HG02571 (cell line): ENCODE measurements around the gene VWF.

Experiments
- ATAC-seq: cut with Tn5 transposase; IDR thresholded peaks from one replicate; pipeline ENCODE4 v1.9.1; 2021; ENCODE audit warnings: mild to moderate bottlenecking, moderate library complexity; ENCODE audit not compliant: unreplicated experiment

The VWF gene

GRCh38 chr12:5965950-5966383 is 158.5 kb downstream of the VWF start:
- no peak for ATAC-seq

- ATAC-seq, result no peak
Measured at GRCh38 chr12:5964913-5965900, 159.3 kb downstream of the VWF start.

GRCh38 chr12:5963515-5963914 is 161.0 kb downstream of the VWF start:
- ATAC-seq, result no peak

- ATAC-seq, result no peak
Measured at GRCh38 chr12:5960783-5961182, 163.7 kb downstream of the VWF start.

GRCh38 chr12:5956987-5957386 is 167.5 kb downstream of the VWF start:
- ATAC-seq, result no peak

GRCh38 chr12:5954661-5955060 is 169.8 kb downstream of the VWF start:
- ATAC-seq, result no peak

GRCh38 chr12:5953835-5954586 is 170.5 kb downstream of the VWF start:
- no peak for ATAC-seq

GRCh38 chr12:5952031-5952430 is 172.4 kb downstream of the VWF start:
- ATAC-seq, result no peak

- no peak for ATAC-seq
Measured at GRCh38 chr12:5948696-5949095, 175.8 kb downstream of the VWF start.

GRCh38 chr12:5947006-5947405 is 177.5 kb downstream of the VWF start:
- ATAC-seq, result no peak

- ATAC-seq, result no peak
Measured at GRCh38 chr12:5946388-5946787, 178.1 kb downstream of the VWF start.

- no peak for ATAC-seq
Measured at GRCh38 chr12:5945071-5946008, 179.1 kb downstream of the VWF start, which contains the start of gene ANO2. Gene ANO2 (minus strand): TSS chr12:5945259. CDS start chr12:5945217, 42 bp downstream.

GRCh38 chr12:5944688-5945070 is 179.8 kb downstream of the VWF start:
- ATAC-seq, result no peak

- ATAC-seq, result no peak
Measured at GRCh38 chr12:5944053-5944452, 180.4 kb downstream of the VWF start.

- no peak for ATAC-seq
Measured at GRCh38 chr12:5941907-5942306, 182.6 kb downstream of the VWF start.

- ATAC-seq, result no peak
Measured at GRCh38 chr12:5927732-5928516, 196.5 kb downstream of the VWF start.

- no peak for ATAC-seq
Measured at GRCh38 chr12:5925646-5926045, 198.8 kb downstream of the VWF start.

GRCh38 chr12:5924342-5924741 is 200.1 kb downstream of the VWF start:
- no peak for ATAC-seq

- ATAC-seq, result no peak
Measured at GRCh38 chr12:5923751-5924150, 200.7 kb downstream of the VWF start.

- ATAC-seq, result no peak
Measured at GRCh38 chr12:5923043-5923605, 201.3 kb downstream of the VWF start.
